GM12878 (cell line): ENCODE data around the gene PAXX. TPM values are rescaled to one million over a fixed set of nuclear protein-coding genes. Genes with fewer than 3 reads are reported as not detected.

Source experiments
- ATAC-seq: fragments of 200-7000 bp; cut with Tn5 transposase; 3 replicates; pipeline ENCODE4 v1.9.1; 2020; ENCODE audit warnings: mild to moderate bottlenecking, moderate library complexity
- BruUV-seq: library from RNA; stranded (reverse); fragments of 400-500 nt; replicated peaks from 2 replicates; lab custom pipeline; 2021; lab: Mats Ljungman, UMichigan
- CTCF ChIA-PET: fragments of 300-600 bp; sonication (Branson Sonifier 250); formaldehyde crosslinking; extraction: SDS; loops from one replicate; lab custom pipeline; 2021; ENCODE audit warnings: inconsistent platforms; lab: Yijun Ruan, JAX
- POLR2A ChIA-PET: fragments of 350-600 bp; formaldehyde crosslinking; extraction: SDS; loops from one replicate; lab custom pipeline; 2021; ENCODE audit warnings: inconsistent platforms; lab: Charles Lee
- RAD21 ChIA-PET: fragments of 300-600 bp; sonication (Branson Sonifier 250); formaldehyde crosslinking; loops from one replicate; lab custom pipeline; 2023; ENCODE audit warnings: antibody characterized with exemption; ENCODE audit not compliant: unreplicated experiment; lab: Charles Lee
- SMC1A ChIA-PET: fragments of 300-600 bp; sonication (Branson Sonifier 250); formaldehyde crosslinking; loops from one replicate; lab custom pipeline; 2023; ENCODE audit not compliant: unreplicated experiment, uncharacterized antibody; lab: Charles Lee
- DNase-seq: peaks from one replicate; pipeline ENCODE4 v3.0.0-alpha.2; 2011; ENCODE audit warnings: low read depth, low spot score
- FAIRE-seq: peaks from 3 replicates; lab custom pipeline; 2011; peaks lifted over from hg19 to GRCh38; lab: Jason Lieb, UNC
- H2AFZ ChIP-seq: 2 replicates; pipeline ENCODE4 v1.6.0; 2011; ENCODE audit warnings: low read depth, low read length, control low read depth; ENCODE audit not compliant: control insufficient read depth
- H3K27ac ChIP-seq: 2 replicates; pipeline ENCODE4 v1.5.1; 2011; ENCODE audit warnings: control low read depth; ENCODE audit not compliant: control insufficient read depth, insufficient read depth
- H3K27me3 ChIP-seq, 2 experiments: replicated peaks in 1 of 2; 2 replicates each; pipeline versions ENCODE4 v1.6.0 to v1.6.1; 2011; ENCODE audit warnings: low read length in 1 of 2; ENCODE audit not compliant: control insufficient read depth in 2 of 2, insufficient read depth in 2 of 2
- H3K36me3 ChIP-seq, 2 experiments: 2 replicates each; pipeline ENCODE4 v1.5.1; 2011; ENCODE audit warnings: low read length in 1 of 2; ENCODE audit not compliant: control insufficient read depth in 2 of 2, insufficient read depth in 2 of 2
- H3K4me1 ChIP-seq: 2 replicates; pipeline ENCODE4 v1.6.1; 2011; ENCODE audit warnings: mild to moderate bottlenecking, low read length, moderate library complexity, mixed read lengths; ENCODE audit not compliant: control insufficient read depth, insufficient read depth
- H3K4me2 ChIP-seq: 2 replicates; pipeline ENCODE4 v1.6.0; 2011; ENCODE audit warnings: control low read depth; ENCODE audit not compliant: control insufficient read depth, insufficient read depth
- H3K4me3 ChIP-seq: fragments of 200-600 bp; sonication (generic); 2 replicates; pipeline ENCODE4 v1.5.1; 2016
- H3K79me2 ChIP-seq: 2 replicates; pipeline ENCODE4 v1.6.0; 2011; ENCODE audit warnings: low read length; ENCODE audit not compliant: control insufficient read depth, insufficient read depth
- H3K9ac ChIP-seq: 2 replicates; pipeline ENCODE4 v1.8.0; 2011; ENCODE audit warnings: low read length, control low read depth, mixed read lengths; ENCODE audit not compliant: control insufficient read depth, insufficient read depth
- H3K9me3 ChIP-seq: replicated peaks from 3 replicates; pipeline ENCODE4 v1.5.1; 2011; ENCODE audit warnings: mild to moderate bottlenecking, low read length; ENCODE audit not compliant: control insufficient read depth, insufficient read depth
- H4K20me1 ChIP-seq: 2 replicates; pipeline ENCODE4 v1.6.0; 2011; ENCODE audit not compliant: control insufficient read depth, insufficient read depth
- ASH2L ChIP-seq: fragments of 300-600, 200-600 bp; sonication (generic); IDR thresholded peaks from 2 replicates; pipeline ENCODE4 v1.6.1; 2017; ENCODE audit warnings: low read depth, mild to moderate bottlenecking, borderline replicate concordance
- ATF7 ChIP-seq: fragments of 450-650 bp; IDR thresholded peaks from 2 replicates; pipeline ENCODE4 v1.6.1; 2016; ENCODE audit warnings: low read depth, mild to moderate bottlenecking
- BACH1 ChIP-seq: fragments of 450-650 bp; IDR thresholded peaks from 2 replicates; pipeline ENCODE4 v1.6.1; 2017; ENCODE audit warnings: mild to moderate bottlenecking, borderline replicate concordance
- DPF2 ChIP-seq: fragments of 450-650 bp; IDR thresholded peaks from 2 replicates; pipeline ENCODE4 v1.6.1; 2017; ENCODE audit warnings: mild to moderate bottlenecking
- E4F1 ChIP-seq: fragments of 450-650 bp; IDR thresholded peaks from 2 replicates; pipeline ENCODE4 v1.6.1; 2018; ENCODE audit warnings: borderline replicate concordance, mild to moderate bottlenecking; ENCODE audit not compliant: partially characterized antibody
- ETV6 ChIP-seq, 2 experiments: fragments of 450-650 bp in 1 of 2; IDR thresholded peaks in 1 of 2; conservative IDR thresholded peaks in 1 of 2; 2 replicates each; pipeline ENCODE4 v1.6.1; 2014; ENCODE audit warnings: antibody characterized with exemption in 1 of 2, borderline replicate concordance in 1 of 2, low read depth in 1 of 2, mild to moderate bottlenecking in 1 of 2, moderate library complexity in 1 of 2
- HCFC1 ChIP-seq: fragments of 150-350 bp; IDR thresholded peaks from 2 replicates; pipeline ENCODE4 v1.6.1; 2014; ENCODE audit warnings: low read length
- IKZF1 ChIP-seq: fragments of 450-650 bp; conservative IDR thresholded peaks from 2 replicates; pipeline ENCODE4 v1.6.1; 2017; ENCODE audit warnings: antibody characterized with exemption, mild to moderate bottlenecking
- MAX ChIP-seq: IDR thresholded peaks from 2 replicates; pipeline ENCODE4 v1.6.1; 2012; ENCODE audit warnings: low read depth, low read length, improper control_type of control experiment
- MEF2A ChIP-seq: IDR thresholded peaks from 2 replicates; pipeline ENCODE4 v1.6.1; 2011; ENCODE audit warnings: low read depth, mild to moderate bottlenecking, low read length, moderate library complexity; ENCODE audit not compliant: insufficient read depth
- MTA3 ChIP-seq: IDR thresholded peaks from 2 replicates; pipeline ENCODE4 v1.6.1; 2012; ENCODE audit warnings: low read length, inconsistent platforms, borderline replicate concordance
- NBN ChIP-seq: fragments of 450-650 bp; IDR thresholded peaks from 2 replicates; pipeline ENCODE4 v1.6.1; 2016
- PAX8 ChIP-seq: fragments of 450-650 bp; IDR thresholded peaks from 2 replicates; pipeline ENCODE4 v1.6.1; 2017; ENCODE audit warnings: mild to moderate bottlenecking, moderate library complexity
- PKNOX1 ChIP-seq: fragments of 450-650 bp; IDR thresholded peaks from 2 replicates; pipeline ENCODE4 v1.6.1; 2016; ENCODE audit warnings: mild to moderate bottlenecking
- RCOR1 ChIP-seq: conservative IDR thresholded peaks from 2 replicates; pipeline ENCODE4 v1.6.1; 2012; ENCODE audit warnings: low read depth, low read length, improper control_type of control experiment
- RELB ChIP-seq: fragments of 450-650 bp; IDR thresholded peaks from 2 replicates; pipeline ENCODE4 v1.6.1; 2017; ENCODE audit warnings: low read depth, mild to moderate bottlenecking, moderate library complexity
- STAT1 ChIP-seq: fragments of 450-650 bp; conservative IDR thresholded peaks from 2 replicates; pipeline ENCODE4 v1.6.1; 2014; ENCODE audit warnings: antibody characterized with exemption, mild to moderate bottlenecking
- TARDBP ChIP-seq: IDR thresholded peaks from 2 replicates; pipeline ENCODE4 v1.6.1; 2016; ENCODE audit warnings: borderline replicate concordance
- ZNF274 ChIP-seq: IDR thresholded peaks from one replicate; pipeline ENCODE4 v1.8.0; 2011; ENCODE audit not compliant: insufficient read length, insufficient read depth
- WGBS: methylation state at CpG from one replicate; pipeline ENCODE4 v1.1.6; 2016; ENCODE audit warnings: low lambda C conversion rate; ENCODE audit not compliant: insufficient replicate concordance, insufficient coverage; ENCODE audit errors: missing lambda C conversion rate; 5-methylcytosine and 5-hydroxymethylcytosine counted together
- in situ Hi-C: fragments of 300-500 bp; cut with MboI; formaldehyde crosslinking; loops from 9 replicates; pipeline ENCODE4 v1.14.3; 2018; ENCODE audit warnings: mixed read lengths
- intact Hi-C: fragments of 100-400 bp; cut with micrococcal nuclease; formaldehyde crosslinking; loops from one replicate; pipeline ENCODE4 v1.14.2; 2022; ENCODE audit not compliant: unreplicated experiment
- polyA plus RNA-seq, 11 experiments: library from polyadenylated mRNA; depleted of rRNA in 4 of 11; unstranded in 6 of 11; stranded (reverse) in 5 of 11; fragments of >200 nt; fragmentation: Nextera tagmentation in 4 of 11; fragmentation: Illumina TruSeq in 1 of 11; extraction: Ambion mirVana in 4 of 11; extraction: Trizol in 1 of 11; gene quantifications; 1 replicate in 1 of 11; 2 replicates in 10 of 11; pipeline versions ENCODE4 v1.2.1 to v1.2.3, GENCODE V29; 2011 to 2016; ENCODE audit warnings: inconsistent platforms in 2 of 11, missing spikeins in 2 of 11, low read depth in 1 of 11
- total RNA-seq, 4 experiments: library from RNA; depleted of rRNA in 3 of 4; stranded (reverse); fragments of >200 nt in 3 of 4; fragmentation: Illumina TruSeq in 1 of 4; extraction: Trizol in 1 of 4; gene quantifications; 2 replicates each; pipeline versions ENCODE4 v1.2.1 to v1.2.3, GENCODE V29; 2013 to 2021

Gene PAXX
- total and polyA plus RNA-seq, 10 of the 15 experiments (the other 5 are each of a cell fraction or from before 2014, with no cell fraction given): 0.18 to 60.6 (median 29.5) TPM

GRCh38 chr9:136977223-136977622, 15.0 kb upstream of the PAXX start, which contains the start of gene PTGDS (continued):
- TF ChIP-seq E4F1 (no peak), ETV6 (conservative IDR thresholded peaks at IDR 0.05 in 1 of 2, IDR thresholded peaks at IDR 0.05 in 1 of 2; ENCODE audit: borderline replicate concordance in 1 of 2, low read depth in 1 of 2) (no peak), ATF7 (no peak), RELB (no peak)
- TF ChIP-seq, all 136 proteins: peak for 0

GRCh38 chr9:136977649-136978072, 14.6 kb upstream of the PAXX start:
- WGBS: 67% methylated on average over 32 of the region's 33 CpGs

More at GRCh38 chr9:136977649-136978072, 14.6 kb upstream of the PAXX start:
- H3K9me3 ChIP-seq: no peaks in the 10 kb centered on the region
- BruUV-seq: no TSS peak
- ATAC-seq: no peak
- H3K4me3 ChIP-seq: no peak overlapping the region
- no peaks in the 10 kb centered on the region for H3K36me3 ChIP-seq
- ChIA-PET RAD21 (no interaction called here), POLR2A (interaction anchor here (0.6 kb wide), 1 partner anchor 174 kb away, joined by 3 read pairs; no protein-coding TSS in a partner anchor), CTCF (interaction anchor here (0.7 kb wide), 1 partner anchor 15 kb away, joined by 3 read pairs; no protein-coding TSS in a partner anchor), SMC1A (no interaction called here)
- no peaks in the 10 kb centered on the region for H4K20me1 ChIP-seq
- TF ChIP-seq TARDBP: no peak
- no peak for TF ChIP-seq MTA3
- TF ChIP-seq MEF2A: no peak
- TF ChIP-seq NBN: no peak
- TF ChIP-seq PAX8: no peak
- TF ChIP-seq HCFC1: no peak
- TF ChIP-seq IKZF1: no peak
- TF ChIP-seq RCOR1: no peak
- TF ChIP-seq ZNF274: no peak
- no peak for TF ChIP-seq STAT1
- no peak for TF ChIP-seq DPF2
- no peak for TF ChIP-seq BACH1
- TF ChIP-seq PKNOX1: no peak
- TF ChIP-seq MAX: no peak
- no peak for TF ChIP-seq ASH2L
- intact Hi-C loops (no loop called here), in situ Hi-C loops (no loop called here)
- no peak overlapping the region for H3K9ac ChIP-seq
- H3K4me1 ChIP-seq: no peaks in the 10 kb centered on the region
- no peaks in the 10 kb centered on the region; a peak in 2 of 4 replicates for H3K27me3 ChIP-seq
- H3K4me2 ChIP-seq: no peak overlapping the region
- no peak for DNase-seq
- H3K79me2 ChIP-seq: no peaks in the 10 kb centered on the region
- no peak for FAIRE-seq
- no peak overlapping the region for H3K27ac ChIP-seq
- H2AFZ ChIP-seq: no peak overlapping the region
